DMS 273 treated with DMSO at 0.1 percent for 48 hours (cell line): Measurements from ENCODE around the gene ASAP2.
A peak's percentile ranks its signal among the peaks of the same experiment; 100 is the strongest.

Experiments used
- DNase-seq: peaks from one replicate; lab custom pipeline; 2025; lab: John Stamatoyannopoulos, UW

Gene ASAP2

GRCh38 chr2:9325428-9325827 is 118.8 kb downstream of the ASAP2 start:
- DNase-seq: no peak

GRCh38 chr2:9326975-9327374 is 120.4 kb downstream of the ASAP2 start:
- no peak for DNase-seq

DNA sequence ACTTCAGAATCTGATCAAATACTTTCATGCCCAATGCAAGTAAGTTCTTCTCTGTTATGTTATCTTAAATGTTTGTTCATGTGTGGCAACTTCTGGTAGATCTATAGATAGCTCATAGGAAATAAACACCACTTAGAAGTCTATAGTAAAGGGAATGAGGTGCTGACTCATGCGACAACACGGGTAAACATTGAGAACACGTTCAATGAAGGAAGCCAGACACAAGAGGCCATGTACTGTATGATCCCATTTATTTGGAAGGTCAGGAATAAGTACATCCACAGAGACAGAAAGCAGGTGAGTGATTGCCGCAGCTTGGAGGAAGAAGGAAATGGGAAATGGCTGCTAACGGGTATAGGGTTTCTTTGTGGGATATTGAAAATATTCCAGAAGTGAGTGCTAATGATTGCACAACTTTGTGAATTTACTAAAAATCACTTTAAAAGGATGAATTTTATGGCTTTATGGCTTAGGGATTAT is 121.3 kb downstream of the ASAP2 start:
- DNase-seq: no peak

GRCh38 chr2:9328931-9329330 is 122.3 kb downstream of the ASAP2 start:
- no peak for DNase-seq

- no peak for DNase-seq
These were observed 122.9 kb downstream of the ASAP2 start for GRCh38 chr2:9329497-9329896.

DNA sequence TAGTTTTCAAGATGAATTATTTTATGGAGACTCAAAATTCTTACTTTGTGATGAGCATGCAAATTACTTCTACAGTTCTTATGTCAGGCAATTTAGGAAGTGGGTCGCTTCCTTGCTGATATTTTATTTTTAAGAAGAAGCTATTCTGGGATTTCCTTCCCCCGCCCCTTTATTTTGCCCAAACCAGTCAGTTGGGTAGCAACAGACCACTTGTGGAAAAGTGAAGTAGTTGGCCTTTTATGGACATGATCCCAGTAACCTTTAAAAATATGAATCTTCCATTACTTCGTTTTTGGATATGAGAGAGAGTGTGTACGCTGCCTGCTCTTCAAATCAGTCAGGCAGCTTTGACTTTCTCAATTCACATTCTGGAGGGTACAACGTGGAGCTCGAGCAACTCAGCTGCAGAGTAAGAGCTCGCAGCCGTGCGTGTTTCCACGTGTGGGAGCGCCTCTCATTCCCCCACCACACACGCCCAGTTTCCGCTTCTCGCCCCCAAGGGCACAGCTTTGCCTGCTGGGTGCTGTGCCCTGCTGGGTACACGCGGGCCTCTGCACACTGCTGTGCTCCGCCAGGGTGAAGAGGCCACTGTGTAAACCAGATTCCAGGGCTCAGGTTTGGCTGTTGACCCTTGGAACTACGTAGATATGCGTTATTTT is 124.1 kb downstream of the ASAP2 start:
- DNase-seq: no peak

DNA sequence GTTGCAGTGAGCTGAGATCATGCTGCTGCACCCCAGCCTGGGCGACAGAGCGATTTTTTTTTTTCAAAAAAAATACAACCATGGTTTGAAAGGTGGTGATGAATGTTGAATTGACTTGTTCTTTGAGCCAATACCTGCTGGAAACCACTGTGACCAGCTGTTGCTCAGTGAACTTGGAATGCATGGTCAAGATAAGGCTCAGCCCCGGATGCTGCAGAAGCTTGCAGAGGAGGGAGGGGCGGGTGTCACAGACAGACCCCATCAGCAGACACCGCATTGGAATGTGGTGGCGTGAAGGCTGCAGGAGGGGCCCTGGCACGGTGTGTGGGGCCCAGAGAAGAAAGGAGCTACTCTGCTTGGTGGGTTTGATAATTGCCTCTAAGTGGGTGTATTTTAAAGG is 125.1 kb downstream of the ASAP2 start:
- no peak for DNase-seq

GRCh38 chr2:9332136-9332852 is 125.7 kb downstream of the ASAP2 start:
- no peak for DNase-seq

DNA sequence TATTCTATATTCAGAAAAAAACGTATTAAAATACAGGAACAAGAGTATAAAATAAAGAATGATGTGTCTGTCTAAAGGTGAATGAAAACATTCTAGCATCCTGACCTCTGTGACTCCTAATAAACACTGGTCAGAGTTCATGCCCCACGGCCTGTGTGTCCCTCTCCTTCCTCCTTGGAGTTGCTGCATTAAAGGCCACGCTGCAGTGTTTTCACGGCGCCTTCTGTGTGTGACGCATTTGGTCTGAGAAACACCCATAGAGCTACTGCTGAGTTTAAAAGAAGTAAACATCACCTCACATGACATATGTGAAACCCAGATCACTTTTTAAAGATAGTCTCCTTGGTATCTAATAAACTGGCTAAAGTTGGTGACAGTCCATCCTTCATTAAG is 126.2 kb downstream of the ASAP2 start:
- DNase-seq: no peak

DNA sequence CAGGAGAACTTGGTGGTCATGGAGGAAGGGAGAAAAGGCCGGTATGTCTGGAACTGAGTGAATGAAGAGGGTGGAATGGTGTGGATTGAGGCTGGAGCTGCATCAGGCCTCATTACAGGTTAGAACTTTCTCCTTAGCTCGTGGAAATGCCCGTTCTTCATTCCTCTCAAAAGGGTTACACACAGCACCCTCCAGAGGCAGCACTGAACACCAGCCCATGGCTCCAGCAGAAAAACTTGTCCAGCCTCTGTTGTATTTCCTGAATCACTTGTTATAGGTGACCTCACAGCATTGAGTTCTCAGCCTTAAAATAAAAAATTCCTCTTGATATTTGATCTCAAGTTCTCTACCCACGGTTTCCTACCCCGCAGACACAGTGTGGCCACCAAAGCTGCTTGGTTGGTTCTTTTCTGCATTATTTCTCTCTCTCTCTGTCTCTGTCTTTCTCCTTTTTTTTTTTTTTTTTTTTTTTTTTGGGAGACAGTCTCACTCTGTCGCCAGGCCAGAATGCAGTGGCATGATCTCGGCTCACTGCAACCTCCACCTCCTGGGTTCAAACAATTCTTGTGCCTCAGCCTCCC is 127.1 kb downstream of the ASAP2 start:
- DNase-seq: peak; percentile 3

DNA sequence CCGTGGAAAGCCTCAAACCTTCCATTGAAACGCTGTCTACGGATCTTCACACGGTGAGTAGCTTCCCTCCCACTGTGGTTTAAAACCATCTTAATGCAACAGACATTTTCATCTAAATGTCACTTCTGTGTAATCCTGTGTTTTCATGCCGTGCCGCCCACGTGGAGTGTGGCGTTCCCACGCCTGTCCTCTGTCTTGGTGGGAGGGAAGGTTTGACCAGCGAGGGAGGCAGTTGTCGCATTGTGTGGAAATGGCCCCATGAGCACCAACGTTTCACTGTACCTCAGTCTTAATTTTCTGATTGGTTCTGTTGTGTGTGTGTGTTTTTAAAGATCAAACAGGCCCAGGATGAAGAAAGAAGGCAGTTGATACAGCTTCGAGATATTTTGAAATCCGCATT is 128.1 kb downstream of the ASAP2 start:
- DNase-seq: no peak

- no peak for DNase-seq
These were observed 128.8 kb downstream of the ASAP2 start for GRCh38 chr2:9335322-9335832.

- DNase-seq: peak; percentile 91
These were observed 129.6 kb downstream of the ASAP2 start for GRCh38 chr2:9336241-9336575.

GRCh38 chr2:9336576-9337314 is 130.1 kb downstream of the ASAP2 start:
- peak; percentile 94 for DNase-seq

DNA sequence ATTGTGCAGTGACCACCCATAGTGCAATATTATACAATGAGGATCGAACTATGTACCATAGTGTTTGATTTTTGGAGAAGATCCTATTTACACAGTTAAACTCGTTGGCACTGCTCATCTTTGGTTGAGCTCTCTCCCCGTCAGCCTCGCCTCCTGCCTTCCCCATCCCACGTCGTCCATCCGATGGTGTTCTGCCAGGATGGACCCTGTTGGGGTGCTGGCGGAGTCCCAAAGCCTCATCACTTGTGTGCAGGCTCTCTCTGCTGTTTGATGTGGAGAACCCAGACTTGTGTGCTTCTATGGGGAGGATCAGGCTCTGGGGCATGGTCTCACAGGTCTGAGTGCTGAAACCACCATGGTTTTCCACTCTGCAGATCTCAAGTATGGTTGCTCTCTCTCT is 131.3 kb downstream of the ASAP2 start:
- no peak for DNase-seq

DNA sequence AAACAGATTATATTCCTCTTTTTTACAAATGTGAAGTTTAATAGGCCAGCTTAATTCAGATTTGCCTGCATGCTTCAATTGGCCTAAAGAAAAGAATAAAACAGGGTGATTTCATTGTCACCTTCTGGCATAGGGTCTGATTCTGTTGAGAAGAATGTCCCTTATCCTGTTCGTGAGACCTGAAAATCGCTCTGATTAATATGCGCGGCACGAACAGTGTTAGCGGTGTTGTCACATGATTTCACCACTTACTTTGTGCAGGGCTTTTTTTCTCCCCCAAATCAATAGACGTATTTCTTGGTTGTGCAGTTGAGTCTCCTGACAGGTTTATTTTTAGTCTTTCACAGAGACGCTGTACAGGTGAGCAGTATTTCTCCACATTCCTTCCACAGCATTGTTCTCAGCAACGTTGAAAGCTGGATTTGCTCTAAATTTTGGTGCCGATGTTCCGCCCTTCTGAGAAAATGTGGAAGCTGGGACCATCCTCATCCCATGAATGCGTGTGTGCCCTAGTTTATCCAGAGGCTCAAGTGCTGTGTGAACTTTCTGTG is 134.8 kb downstream of the ASAP2 start:
- no peak for DNase-seq

DNA sequence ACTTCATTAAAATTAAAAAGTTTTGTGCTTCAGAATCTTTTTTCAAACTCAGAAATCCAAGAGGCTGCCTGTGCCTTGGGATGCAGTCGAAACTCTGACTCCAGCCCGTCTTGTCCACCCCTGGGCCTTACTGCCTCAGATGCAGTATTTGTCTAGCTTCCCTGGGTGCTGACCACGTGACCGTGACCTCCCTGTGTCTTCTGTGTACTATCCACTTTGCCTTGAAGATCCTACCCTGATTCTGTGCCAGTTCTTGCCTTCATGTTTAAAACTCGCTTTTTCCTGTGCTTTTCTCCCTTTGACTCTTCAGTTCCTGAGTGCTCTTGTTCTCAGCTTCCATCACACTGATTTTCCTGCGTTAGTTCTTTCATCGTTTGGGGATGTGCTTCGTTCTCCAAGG is 136.0 kb downstream of the ASAP2 start:
- no peak for DNase-seq

GRCh38 chr2:9343524-9343923 is 136.9 kb downstream of the ASAP2 start:
- no peak for DNase-seq

DNA sequence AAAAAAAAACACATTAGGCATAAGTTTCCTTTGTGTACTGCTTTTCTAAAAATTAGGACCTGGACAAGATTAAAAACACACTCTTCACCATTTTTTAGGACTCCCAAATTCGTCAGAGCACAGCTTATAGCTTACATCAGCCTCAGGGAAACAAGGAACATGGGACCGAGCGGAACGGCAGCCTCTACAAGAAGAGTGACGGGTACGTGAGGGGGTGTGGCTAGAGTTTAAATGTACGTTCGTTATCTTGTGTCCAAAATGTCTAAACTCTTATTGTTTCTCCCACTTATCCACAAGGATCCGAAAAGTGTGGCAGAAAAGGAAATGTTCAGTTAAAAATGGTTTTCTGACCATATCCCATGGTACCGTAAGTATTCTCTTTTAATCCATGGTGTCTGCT is 137.8 kb downstream of the ASAP2 start:
- DNase-seq: no peak

GRCh38 chr2:9345343-9345742 is 138.7 kb downstream of the ASAP2 start:
- no peak for DNase-seq

- no peak for DNase-seq
These were observed 139.4 kb downstream of the ASAP2 start for GRCh38 chr2:9345997-9346396.

- no peak for DNase-seq
These were observed 140.3 kb downstream of the ASAP2 start for GRCh38 chr2:9346885-9347284.
